Measurements from ENCODE around the gene ZBTB22. TPM values are rescaled to one million over a fixed set of nuclear protein-coding genes. Genes with fewer than 3 reads are reported as not detected.

Gene ZBTB22
- polyA plus RNA-seq, 4 donors = 20.1 to 25.5 (median 21.4) TPM

Other genes with a start within 250 kb of the ZBTB22 start
- gene HLA-DPA1, start 244.1 kb downstream of the ZBTB22 start, polyA plus RNA-seq (ENCODE audit: insufficient read length in 4 of 4) = 10 to 100 TPM; 17.1 to 20.5 (median 18.3) TPM
- gene HLA-DPB1, start 241.8 kb downstream of the ZBTB22 start, polyA plus RNA-seq (ENCODE audit: insufficient read length in 4 of 4) = 10 to 100 TPM; 16.7 to 20.4 (median 17.2) TPM
- gene COL11A2, start 125.3 kb downstream of the ZBTB22 start, polyA plus RNA-seq (ENCODE audit: insufficient read length in 4 of 4) = 1 to 10 TPM; 3.0 to 6.9 (median 4.1) TPM
- 10 to 100 TPM; 47.0 to 66.5 (median 55.5) TPM for gene RXRB, start 117.1 kb downstream of the ZBTB22 start, polyA plus RNA-seq (ENCODE audit: insufficient read length in 4 of 4)
- gene SLC39A7, start 116.9 kb downstream of the ZBTB22 start, polyA plus RNA-seq (ENCODE audit: insufficient read length in 4 of 4) = 100 to 1,000 TPM in 3 of 4 donors, 10 to 100 TPM in 1; 91.9 to 139 (median 116) TPM
- gene HSD17B8, start 113.1 kb downstream of the ZBTB22 start, polyA plus RNA-seq (ENCODE audit: insufficient read length in 4 of 4) = 10 to 100 TPM; 10.7 to 29.1 (median 22.2) TPM
- gene RING1, start 109.2 kb downstream of the ZBTB22 start, polyA plus RNA-seq (ENCODE audit: insufficient read length in 4 of 4) = 10 to 100 TPM; 52.8 to 70.6 (median 56.2) TPM
- 10 to 100 TPM; 53.1 to 96.0 (median 75.1) TPM for gene VPS52, start 45.9 kb downstream of the ZBTB22 start, polyA plus RNA-seq (ENCODE audit: insufficient read length in 4 of 4)
- 1,000 to 10,000 TPM; 2,948 to 3,391 (median 3,096) TPM for gene RPS18, start 45.7 kb downstream of the ZBTB22 start, polyA plus RNA-seq (ENCODE audit: insufficient read length in 4 of 4)
- gene B3GALT4, start 40.6 kb downstream of the ZBTB22 start, polyA plus RNA-seq (ENCODE audit: insufficient read length in 4 of 4) = 1 to 10 TPM; 2.5 to 5.0 (median 3.8) TPM
- gene WDR46, start 28.5 kb downstream of the ZBTB22 start, polyA plus RNA-seq (ENCODE audit: insufficient read length in 4 of 4) = 10 to 100 TPM; 54.9 to 82.1 (median 59.9) TPM
- gene PFDN6, start 28.1 kb downstream of the ZBTB22 start, polyA plus RNA-seq (ENCODE audit: insufficient read length in 4 of 4) = 10 to 100 TPM; 41.9 to 78.2 (median 75.1) TPM
- 100 to 1,000 TPM in 2 of 4 donors, 10 to 100 TPM in 2; 96.7 to 133 (median 103) TPM for gene RGL2, start 18.8 kb downstream of the ZBTB22 start, polyA plus RNA-seq (ENCODE audit: insufficient read length in 4 of 4)
- 10 to 100 TPM; 26.9 to 49.5 (median 38.4) TPM for gene TAPBP, start 3.7 kb downstream of the ZBTB22 start, polyA plus RNA-seq (ENCODE audit: insufficient read length in 4 of 4)
- 10 to 100 TPM; 45.3 to 58.9 (median 54.1) TPM for gene DAXX, start 5.2 kb upstream of the ZBTB22 start, polyA plus RNA-seq (ENCODE audit: insufficient read length in 4 of 4)
- gene KIFC1, start 74.1 kb upstream of the ZBTB22 start, polyA plus RNA-seq (ENCODE audit: insufficient read length in 4 of 4) = 10 to 100 TPM; 35.0 to 47.3 (median 37.7) TPM
- gene PHF1, start 93.3 kb upstream of the ZBTB22 start, polyA plus RNA-seq (ENCODE audit: insufficient read length in 4 of 4) = 10 to 100 TPM; 65.4 to 87.7 (median 73.4) TPM
- 100 to 1,000 TPM; 150 to 250 (median 226) TPM for gene CUTA, start 100.4 kb upstream of the ZBTB22 start, polyA plus RNA-seq (ENCODE audit: insufficient read length in 4 of 4)
- gene SYNGAP1, start 102.3 kb upstream of the ZBTB22 start, polyA plus RNA-seq (ENCODE audit: insufficient read length in 4 of 4) = 10 to 100 TPM; 20.9 to 42.3 (median 33.1) TPM
- 10 to 100 TPM in 3 of 4 donors, 1 to 10 TPM in 1; 9.2 to 17.6 (median 14.2) TPM for gene ZBTB9, start 136.8 kb upstream of the ZBTB22 start, polyA plus RNA-seq (ENCODE audit: insufficient read length in 4 of 4)